Ovary (tissue), 9 donors: ENCODE data around the gene SRCIN1. TPM values are rescaled to one million over a fixed set of nuclear protein-coding genes. Genes with fewer than 3 reads are reported as not detected.
"Not testable (repeated sequence)": the region's sequence is repeated elsewhere in the genome, so short reads cannot be mapped to it uniquely, and the experiment has no call there.

ENCODE experiments used
- DNase-seq, 5 donors: peaks; one replicate each; pipeline ENCODE4 v3.0.0-alpha.2; 2019 to 2020
- H3K27ac ChIP-seq, 2 donors: fragments of 200-600 bp; one replicate each; pipeline versions ENCODE4 v1.5.1 to v1.8.0; 2019 to 2022
- H3K27me3 ChIP-seq: fragments of 200-600 bp; one replicate; pipeline ENCODE4 v1.8.0; 2022
- H3K36me3 ChIP-seq: fragments of 200-600 bp; sonication (generic); one replicate; pipeline ENCODE4 v1.5.1; 2019
- H3K4me1 ChIP-seq: one replicate; pipeline ENCODE4 v1.8.1; 2013; ENCODE audit warnings: mild to moderate bottlenecking, moderate library complexity; ENCODE audit not compliant: insufficient read depth
- H3K4me3 ChIP-seq: fragments of 200-600 bp; sonication (generic); one replicate; pipeline ENCODE4 v1.5.1; 2017
- H3K9me3 ChIP-seq, 2 donors: fragments of 200-600 bp in 1 of 2; sonication (generic) in 1 of 2; one replicate each; pipeline versions ENCODE4 v1.5.1 to v1.8.1; 2013 to 2019; ENCODE audit warnings: mild to moderate bottlenecking in 1 of 2, moderate library complexity in 1 of 2
- CTCF ChIP-seq, 3 donors: fragments of 450-650 bp in 2 of 3; fragments of 200-600 bp in 1 of 3; IDR thresholded peaks; one replicate each; pipeline versions ENCODE4 v1.5.1 to v1.8.0; 2016 to 2022; ENCODE audit warnings: antibody characterized with exemption in 3 of 3, mild to moderate bottlenecking in 1 of 3
- EP300 ChIP-seq: sonication (generic); formaldehyde crosslinking; IDR thresholded peaks from one replicate; pipeline ENCODE4 v1.6.1; 2017; ENCODE audit warnings: antibody characterized with exemption
- POLR2A ChIP-seq: fragments of 450-650 bp; IDR thresholded peaks from one replicate; pipeline ENCODE4 v1.6.1; 2017; ENCODE audit warnings: antibody characterized with exemption, mild to moderate bottlenecking, moderate library complexity
- WGBS, 3 donors: extraction: QIAGEN DNeasy Blood & Tissue Kit in 1 of 3; methylation state at CpG; one replicate each; pipeline versions ENCODE4 v1.1.5 to v1.1.7; 2013 to 2017; 5-methylcytosine and 5-hydroxymethylcytosine counted together
- intact Hi-C, 4 donors: fragments of 100-400 bp; cut with DNase I; formaldehyde crosslinking; loops; one replicate each; pipeline versions ENCODE4 v1.11.0 to v1.15.1; 2022 to 2023
- polyA plus RNA-seq, 2 donors: library from polyadenylated mRNA; stranded (reverse); fragments of 200-250 nt in 1 of 2; fragments of 350-450 nt in 1 of 2; fragmentation: Illumina TruSeq in 1 of 2; extraction: RNeasy Lipid Tissue Mini Kit (QIAGEN cat#74804) in 1 of 2; gene quantifications; one replicate each; pipeline ENCODE4 v1.2.3, GENCODE V29; 2013 to 2014
- total RNA-seq, 7 donors: library from RNA; depleted of rRNA in 2 of 7; stranded (reverse); fragments of >200 nt in 2 of 7; fragmentation: NEBNext Ultra II Directional in 3 of 7; extraction: Animal tissue kit (Norgen Biotek cat#: 25700) in 3 of 7; gene quantifications; one replicate each; pipeline versions ENCODE4 v1.1.0 to v1.2.4, GENCODE V29; 2016 to 2023
- donor health status: DM: no; HTN: no; CAD: no; lungs with moderate emphysema.
- donor health status: DM: no; HTN: no; CAD: no.
- donor health status: Bipolar disorder and iron deficiency.
- donor health status: DM: yes; HTN: yes; CAD: no.
- donor health status: DM: no; HTN: no; CAD: no.
- donor health status: DM: yes; HTN: yes; CAD: no.

SRCIN1 gene
- total and polyA plus RNA-seq, 9 donors, result 0.18 to 3.0 (median 1.0) TPM

- H3K36me3 ChIP-seq, H3K4me1 ChIP-seq, H3K9me3 ChIP-seq, H3K27ac ChIP-seq, H3K4me3 ChIP-seq, H3K27me3 ChIP-seq: not testable (repeated sequence)
- peak; percentile 81 to 93 (median 90) for DNase-seq
- 52 to 56% (median 52%) methylated on average over 14 of the region's 14 CpGs for WGBS, 3 donors
- intact Hi-C loops, result loop anchor here in 3 of 4 donors (10.0 kb wide), 1 partner anchor 172 kb away; no protein-coding TSS in a partner anchor
- TF ChIP-seq CTCF (IDR thresholded peaks at IDR 0.05), result peak in 2 of 3 donors; percentile 47 to 64
These were observed 113.4 kb downstream of the SRCIN1 start for GRCh38 chr17:38492067-38493040.

- H3K36me3 ChIP-seq, H3K27ac ChIP-seq, H3K9me3 ChIP-seq, H3K4me3 ChIP-seq, H3K4me1 ChIP-seq, H3K27me3 ChIP-seq: not testable (repeated sequence)
- TF ChIP-seq CTCF (IDR thresholded peaks at IDR 0.05), result peak in 1 of 3 donors; percentile 17
- intact Hi-C loops, result loop anchor here in 3 of 4 donors (10.0 kb wide), 1 partner anchor 173 kb away; no protein-coding TSS in a partner anchor
- DNase-seq, result peak in 1 of 5 donors; percentile 19
- 80 to 86% (median 84%) methylated on average over 14 to 19 of the region's 19 CpGs for WGBS, 3 donors
These were observed 114.2 kb downstream of the SRCIN1 start for GRCh38 chr17:38491346-38492066.

- not testable (repeated sequence) for H3K27me3 ChIP-seq, H3K27ac ChIP-seq, H3K4me3 ChIP-seq, H3K9me3 ChIP-seq, H3K4me1 ChIP-seq, H3K36me3 ChIP-seq
- 53 to 66% (median 62%) methylated on average over 17 of the region's 17 CpGs for WGBS, 3 donors
- intact Hi-C loops, result loop anchor here in 3 of 4 donors (10.0 kb wide), 3 partner anchors 65 to 175 kb away; partner anchors contain the start of genes ARHGAP23 (in 1 of the 3) and GPR179 (in 1 of the 3)
- DNase-seq, result peak in 2 of 5 donors; percentile 15
These were observed 116.0 kb downstream of the SRCIN1 start for GRCh38 chr17:38489774-38490173.

GRCh38 chr17:38485681-38486298, 120.0 kb downstream of the SRCIN1 start:
- not testable (repeated sequence) for H3K4me1 ChIP-seq
- 80 to 91% (median 88%) methylated on average over 13 of the region's 13 CpGs for WGBS, 3 donors
- intact Hi-C loops, result loop anchor here in 2 of 4 donors (2.0 to 10.0 kb wide), 3 partner anchors 41 to 141 kb away; partner anchors contain the start of genes ARHGAP23 (in 1 of the 2) and GPR179 (in 1 of the 2)

GRCh38 chr17:38485146-38485468, 120.6 kb downstream of the SRCIN1 start:
- Histone ChIP-seq H3K27me3 (no peaks in the 10 kb centered on the region), H3K4me3 (no peak overlapping the region), H3K4me1 (no peaks in the 10 kb centered on the region), H3K36me3 (no peaks in the 10 kb centered on the region), H3K27ac (no peak overlapping the region), H3K9me3 (no peaks in the 10 kb centered on the region)
- WGBS, 3 donors, result 49 to 53% (median 52%) methylated on average over 2 of the region's 2 CpGs
- intact Hi-C loops, result loop anchor here in 2 of 4 donors (2.0 to 10.0 kb wide), 3 partner anchors 40 to 140 kb away; partner anchors contain the start of genes ARHGAP23 (in 1 of the 2) and GPR179 (in 1 of the 2)
- TF ChIP-seq POLR2A (no peak), EP300 (no peak), CTCF (IDR thresholded peaks at IDR 0.05) (no peak)
- no peak for DNase-seq

More at GRCh38 chr17:38485681-38486298, 120.0 kb downstream of the SRCIN1 start:
- not testable (repeated sequence) for H3K27ac ChIP-seq, H3K27me3 ChIP-seq, H3K9me3 ChIP-seq, H3K4me3 ChIP-seq, H3K36me3 ChIP-seq
- DNase-seq, result peak in 1 of 5 donors; percentile 31
